ENCODE data around the gene CRELD1.

Gene CRELD1

DNA sequence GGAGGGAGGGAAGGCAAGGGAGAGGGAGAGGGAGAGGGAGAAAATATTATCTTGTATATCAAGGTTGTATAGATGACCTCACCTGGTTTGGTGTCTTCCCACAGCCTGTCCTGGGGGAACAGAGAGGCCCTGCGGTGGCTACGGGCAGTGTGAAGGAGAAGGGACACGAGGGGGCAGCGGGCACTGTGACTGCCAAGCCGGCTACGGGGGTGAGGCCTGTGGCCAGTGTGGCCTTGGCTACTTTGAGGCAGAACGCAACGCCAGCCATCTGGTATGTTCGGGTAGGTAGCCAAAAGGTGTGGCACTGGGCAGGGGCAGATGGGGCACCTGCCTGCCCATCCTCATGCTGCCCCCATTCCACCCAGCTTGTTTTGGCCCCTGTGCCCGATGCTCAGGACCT, 7.1 kb downstream of the CRELD1 start:
- TF ChIP-seq, protein P1, sequence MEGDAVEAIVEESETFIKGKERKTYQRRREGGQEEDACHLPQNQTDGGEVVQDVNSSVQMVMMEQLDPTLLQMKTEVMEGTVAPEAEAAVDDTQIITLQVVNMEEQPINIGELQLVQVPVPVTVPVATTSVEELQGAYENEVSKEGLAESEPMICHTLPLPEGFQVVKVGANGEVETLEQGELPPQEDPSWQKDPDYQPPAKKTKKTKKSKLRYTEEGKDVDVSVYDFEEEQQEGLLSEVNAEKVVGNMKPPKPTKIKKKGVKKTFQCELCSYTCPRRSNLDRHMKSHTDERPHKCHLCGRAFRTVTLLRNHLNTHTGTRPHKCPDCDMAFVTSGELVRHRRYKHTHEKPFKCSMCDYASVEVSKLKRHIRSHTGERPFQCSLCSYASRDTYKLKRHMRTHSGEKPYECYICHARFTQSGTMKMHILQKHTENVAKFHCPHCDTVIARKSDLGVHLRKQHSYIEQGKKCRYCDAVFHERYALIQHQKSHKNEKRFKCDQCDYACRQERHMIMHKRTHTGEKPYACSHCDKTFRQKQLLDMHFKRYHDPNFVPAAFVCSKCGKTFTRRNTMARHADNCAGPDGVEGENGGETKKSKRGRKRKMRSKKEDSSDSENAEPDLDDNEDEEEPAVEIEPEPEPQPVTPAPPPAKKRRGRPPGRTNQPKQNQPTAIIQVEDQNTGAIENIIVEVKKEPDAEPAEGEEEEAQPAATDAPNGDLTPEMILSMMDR (IDR thresholded peaks at IDR 0.05; ENCODE audit: extremely low read depth, missing control alignments) = no peak
- no peak for DNase-seq (ENCODE audit: low spot score)

DNA sequence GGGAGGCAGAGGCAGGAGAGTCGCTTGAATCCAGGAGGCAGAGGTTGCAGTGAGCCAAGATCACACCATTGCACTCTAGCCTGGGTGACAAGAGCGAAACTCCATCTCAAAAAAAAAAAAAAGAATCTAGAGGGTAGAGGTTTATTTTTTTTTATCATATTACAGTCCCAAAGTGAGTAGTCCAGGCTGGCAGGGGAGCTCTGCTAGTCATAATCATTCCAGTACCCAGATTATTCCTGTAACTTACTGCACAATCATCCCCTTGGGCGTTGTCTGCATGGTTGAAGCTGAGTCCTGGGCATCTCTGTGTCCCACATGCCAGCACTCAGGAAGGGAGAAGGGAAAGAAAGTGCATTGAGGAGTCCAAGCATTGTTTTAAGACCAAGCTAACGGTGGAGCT, 8.5 kb downstream of the CRELD1 start:
- TF ChIP-seq, protein P1 (IDR thresholded peaks at IDR 0.05; ENCODE audit: extremely low read depth, missing control alignments) = no peak

DNA sequence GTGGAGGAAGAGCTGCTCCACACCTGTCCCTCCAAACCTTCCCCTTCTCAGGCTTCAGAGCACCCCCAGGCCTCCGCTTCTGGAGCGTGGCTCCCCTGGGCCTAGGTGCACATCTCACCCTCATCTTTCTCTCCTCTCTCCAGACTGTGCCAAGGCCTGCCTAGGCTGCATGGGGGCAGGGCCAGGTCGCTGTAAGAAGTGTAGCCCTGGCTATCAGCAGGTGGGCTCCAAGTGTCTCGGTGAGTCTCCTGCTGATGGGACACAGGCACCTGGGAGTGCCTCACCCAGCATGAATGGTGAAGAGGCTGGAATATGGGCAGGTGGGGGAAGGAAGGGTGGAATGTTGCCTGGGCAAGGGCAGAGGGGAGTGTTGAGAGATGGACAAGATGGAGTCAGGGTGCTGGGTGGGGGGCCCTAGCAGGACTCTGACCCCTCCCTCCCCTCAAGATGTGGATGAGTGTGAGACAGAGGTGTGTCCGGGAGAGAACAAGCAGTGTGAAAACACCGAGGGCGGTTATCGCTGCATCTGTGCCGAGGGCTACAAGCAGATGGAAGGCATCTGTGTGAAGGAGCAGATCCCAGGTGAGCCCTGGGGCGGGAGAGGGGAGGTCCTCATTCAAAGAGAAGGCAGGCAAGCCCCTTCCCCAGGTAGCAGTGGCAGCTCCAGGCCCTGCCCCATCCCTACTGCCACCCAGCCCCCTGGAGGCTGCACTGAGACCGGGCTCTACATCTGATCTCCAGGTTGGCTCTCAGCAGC, 9.5 kb downstream of the CRELD1 start:
- DNase-seq (ENCODE audit: low spot score) = peak; percentile 18
- TF ChIP-seq, protein P1 (IDR thresholded peaks at IDR 0.05; ENCODE audit: extremely low read depth, missing control alignments) = no peak

More for the DNA sequence above, 8.5 kb downstream of the CRELD1 start:
- DNase-seq (ENCODE audit: low spot score) = no peak

DNA sequence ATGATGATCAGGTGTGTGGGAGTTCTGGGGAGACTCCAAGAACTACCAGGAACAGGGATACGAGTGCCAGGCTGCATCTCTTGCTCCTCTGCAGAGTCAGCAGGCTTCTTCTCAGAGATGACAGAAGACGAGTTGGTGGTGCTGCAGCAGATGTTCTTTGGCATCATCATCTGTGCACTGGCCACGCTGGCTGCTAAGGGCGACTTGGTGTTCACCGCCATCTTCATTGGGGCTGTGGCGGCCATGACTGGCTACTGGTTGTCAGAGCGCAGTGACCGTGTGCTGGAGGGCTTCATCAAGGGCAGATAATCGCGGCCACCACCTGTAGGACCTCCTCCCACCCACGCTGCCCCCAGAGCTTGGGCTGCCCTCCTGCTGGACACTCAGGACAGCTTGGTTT, 10.6 kb downstream of the CRELD1 start:
- peak; percentile 19 for DNase-seq (ENCODE audit: low spot score)
- TF ChIP-seq, protein P1 (IDR thresholded peaks at IDR 0.05; ENCODE audit: extremely low read depth, missing control alignments) = no peak

DNA sequence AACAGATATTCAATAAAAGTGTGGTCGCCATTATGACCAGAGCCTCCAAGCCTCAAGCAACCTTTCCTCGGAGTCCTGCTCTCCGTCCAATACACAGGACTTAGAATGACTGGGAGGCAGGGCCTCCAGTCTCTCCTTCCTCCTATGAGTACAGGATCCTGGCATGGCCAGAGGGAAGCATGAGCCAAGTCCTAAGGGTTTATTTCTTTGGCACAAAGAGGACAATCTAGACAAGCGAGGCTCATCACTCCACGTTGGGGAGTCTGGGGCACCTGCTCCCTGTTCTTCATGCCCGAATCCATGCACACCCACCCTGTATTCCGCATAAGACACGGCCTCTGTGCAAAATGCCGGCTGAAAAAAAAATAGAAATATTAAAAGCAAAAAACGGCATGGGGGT, 11.7 kb downstream of the CRELD1 start:
- peak; percentile 28 for DNase-seq (ENCODE audit: low spot score)
- TF ChIP-seq, protein P1 (IDR thresholded peaks at IDR 0.05; ENCODE audit: extremely low read depth, missing control alignments) = no peak

DNA sequence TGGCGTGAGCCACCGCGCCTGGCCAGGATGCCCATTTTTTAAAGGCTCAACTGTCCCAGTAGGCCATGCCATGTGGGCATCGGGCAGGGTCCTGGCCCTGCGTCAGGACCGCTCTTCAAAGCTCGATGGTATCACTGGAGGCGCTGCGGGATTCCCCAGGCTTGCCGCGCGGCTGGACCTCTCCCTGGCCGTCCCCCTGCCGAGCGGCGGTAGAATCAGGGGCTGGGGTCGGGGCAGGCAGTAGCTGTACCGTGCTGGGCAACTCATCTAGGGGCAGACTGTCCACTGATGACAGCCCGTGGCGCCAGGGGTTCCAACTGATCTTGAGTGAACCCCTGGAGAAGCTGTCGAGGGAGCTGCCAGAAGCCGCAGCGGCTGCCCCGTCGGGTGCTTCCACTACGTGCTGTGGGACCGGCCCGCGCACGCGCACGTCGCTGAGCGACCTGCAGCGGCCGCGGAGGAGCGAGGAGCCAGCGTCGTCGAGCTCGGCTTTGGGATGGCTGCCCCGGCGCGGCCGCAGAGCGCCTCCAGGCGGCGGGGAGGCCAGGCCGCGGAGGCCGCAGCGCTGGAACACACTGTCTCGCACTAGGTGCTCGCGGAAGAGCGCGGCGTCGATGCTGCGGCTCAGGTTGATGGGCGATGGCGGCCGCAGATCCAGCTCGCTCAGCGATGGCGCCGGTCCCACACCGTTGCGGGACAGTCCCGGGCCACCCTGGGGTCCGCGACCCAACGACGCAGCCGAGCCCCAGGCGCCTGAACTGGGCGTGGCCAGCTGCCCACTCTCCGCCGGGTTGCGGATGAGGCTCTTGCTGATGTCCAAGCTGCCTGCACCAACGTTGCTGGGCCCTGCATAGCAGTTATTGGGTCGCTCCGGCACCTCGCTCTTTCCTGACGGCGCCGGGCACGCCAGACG, 12.7 kb downstream of the CRELD1 start:
- TF ChIP-seq, protein P1 (IDR thresholded peaks at IDR 0.05; ENCODE audit: extremely low read depth, missing control alignments) = peak; percentile 47
- DNase-seq (ENCODE audit: low spot score) = peak; percentile 87
